ENCODE measurements around the gene SLC27A1. TPM values are rescaled to one million over a fixed set of nuclear protein-coding genes. Genes with fewer than 3 reads are reported as not detected.

Gene SLC27A1
- total and polyA plus RNA-seq, 9 of the 15 experiments (the other 6 are each of a cell fraction or from before 2014, with no cell fraction given) = 0.06 to 3.0 (median 1.1) TPM

DNA sequence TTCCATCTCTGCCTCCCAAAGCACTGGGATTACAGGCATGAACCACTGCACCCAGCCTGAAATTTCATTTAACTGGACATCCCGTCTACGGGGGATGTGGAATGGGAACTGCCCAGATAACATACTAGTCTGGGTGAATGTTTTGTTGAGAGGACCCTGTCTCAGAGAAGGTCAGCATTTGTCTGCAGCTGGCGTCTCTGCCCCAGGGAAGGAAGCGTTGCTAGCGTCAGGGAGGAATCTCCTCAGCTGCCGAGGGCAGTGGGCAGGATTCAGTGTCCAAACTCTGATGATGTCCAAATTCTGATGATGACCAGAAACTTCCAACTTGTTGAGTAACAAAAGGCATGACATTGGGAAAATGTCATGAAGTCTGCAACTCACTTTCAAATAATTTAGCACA is 12.7 kb upstream of the SLC27A1 start:
- Histone ChIP-seq H2AFZ (ENCODE audit: low read depth, low read length) (0 out of 2 replicates have a peak overlapping the region, but pooled peaks have one; percentile 28), H3K4me2 (ENCODE audit: insufficient read depth, low read length) (no peak overlapping the region), H3K9ac (ENCODE audit: insufficient read depth in 1 of 2, low read depth in 2 of 2, low read length in 2 of 2) (peak overlapping the region in 1 of 2 experiments; percentile 4; a peak in 1 of 4 replicates), H3K27ac (ENCODE audit: extremely low read depth, low read depth, low read length) (no peak overlapping the region), H3K9me3 (replicated peaks; ENCODE audit: control insufficient read depth, insufficient read depth, low read depth, low read length) (no peaks in the 10 kb centered on the region), H4K20me1 (replicated peaks; ENCODE audit: control insufficient read depth, insufficient read depth, low read length) (no peaks in the 10 kb centered on the region), H3K4me3 (no peak overlapping the region), H3K27me3 (ENCODE audit: control insufficient read depth in 2 of 2, insufficient read depth in 2 of 2, low read length in 2 of 2) (peaks cover 5 to 25% of the 10 kb centered on the region in 2 experiments; a peak in 4 of 5 replicates), H3K36me3 (ENCODE audit: control insufficient read depth, insufficient read depth, low read length) (no peaks in the 10 kb centered on the region), H3K4me1 (replicated peaks in 1 of 2; ENCODE audit: control insufficient read depth in 2 of 2, insufficient read depth in 2 of 2, low read length in 2 of 2) (peaks cover 0 to 19% of the 10 kb centered on the region in 2 experiments; a peak in 3 of 5 replicates), H3K9me1 (ENCODE audit: control insufficient read depth, insufficient read depth, low read length) (no peaks in the 10 kb centered on the region), H3K79me2 (ENCODE audit: control insufficient read depth, insufficient read depth, low read length) (no peaks in the 10 kb centered on the region)
- intact Hi-C loops (cut with micrococcal nuclease) (loop anchor here (10.0 kb wide), 1 partner anchor 217 kb away; no protein-coding TSS in a partner anchor), in situ Hi-C loops (cut with MboI) (no loop called here)
- WGBS (ENCODE audit: insufficient coverage, low coverage, missing lambda C conversion rate) = 5% methylated on average over 6 of the region's 6 CpGs
- ATAC-seq (no peak), FAIRE-seq (peak; percentile 58), DNase-seq (ENCODE audit: extremely low read depth in 1 of 4, low spot score in 3 of 4) (no peak)
- TF ChIP-seq ZNF75A (CRISPR knock-in tag; IDR thresholded peaks at IDR 0.05) (no peak), ELF2 (CRISPR knock-in tag; IDR thresholded peaks at IDR 0.05) (no peak), POLR2H (tag; IDR thresholded peaks at IDR 0.05; ENCODE audit: low read depth) (no peak), BRF1 (IDR thresholded peaks at IDR 0.05; ENCODE audit: borderline replicate concordance, extremely low read depth, insufficient read length) (no peak), CREB1 (IDR thresholded peaks at IDR 0.05) (no peak), CREB1 (CRISPR knock-in tag; IDR thresholded peaks at IDR 0.05) (no peak)
- TF ChIP-seq, protein P1, sequence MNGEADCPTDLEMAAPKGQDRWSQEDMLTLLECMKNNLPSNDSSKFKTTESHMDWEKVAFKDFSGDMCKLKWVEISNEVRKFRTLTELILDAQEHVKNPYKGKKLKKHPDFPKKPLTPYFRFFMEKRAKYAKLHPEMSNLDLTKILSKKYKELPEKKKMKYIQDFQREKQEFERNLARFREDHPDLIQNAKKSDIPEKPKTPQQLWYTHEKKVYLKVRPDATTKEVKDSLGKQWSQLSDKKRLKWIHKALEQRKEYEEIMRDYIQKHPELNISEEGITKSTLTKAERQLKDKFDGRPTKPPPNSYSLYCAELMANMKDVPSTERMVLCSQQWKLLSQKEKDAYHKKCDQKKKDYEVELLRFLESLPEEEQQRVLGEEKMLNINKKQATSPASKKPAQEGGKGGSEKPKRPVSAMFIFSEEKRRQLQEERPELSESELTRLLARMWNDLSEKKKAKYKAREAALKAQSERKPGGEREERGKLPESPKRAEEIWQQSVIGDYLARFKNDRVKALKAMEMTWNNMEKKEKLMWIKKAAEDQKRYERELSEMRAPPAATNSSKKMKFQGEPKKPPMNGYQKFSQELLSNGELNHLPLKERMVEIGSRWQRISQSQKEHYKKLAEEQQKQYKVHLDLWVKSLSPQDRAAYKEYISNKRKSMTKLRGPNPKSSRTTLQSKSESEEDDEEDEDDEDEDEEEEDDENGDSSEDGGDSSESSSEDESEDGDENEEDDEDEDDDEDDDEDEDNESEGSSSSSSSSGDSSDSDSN (IDR thresholded peaks at IDR 0.05; ENCODE audit: borderline replicate concordance in 1 of 2, low read depth in 2 of 2, low read length in 2 of 2) = no peak
- TF ChIP-seq, protein P2, sequence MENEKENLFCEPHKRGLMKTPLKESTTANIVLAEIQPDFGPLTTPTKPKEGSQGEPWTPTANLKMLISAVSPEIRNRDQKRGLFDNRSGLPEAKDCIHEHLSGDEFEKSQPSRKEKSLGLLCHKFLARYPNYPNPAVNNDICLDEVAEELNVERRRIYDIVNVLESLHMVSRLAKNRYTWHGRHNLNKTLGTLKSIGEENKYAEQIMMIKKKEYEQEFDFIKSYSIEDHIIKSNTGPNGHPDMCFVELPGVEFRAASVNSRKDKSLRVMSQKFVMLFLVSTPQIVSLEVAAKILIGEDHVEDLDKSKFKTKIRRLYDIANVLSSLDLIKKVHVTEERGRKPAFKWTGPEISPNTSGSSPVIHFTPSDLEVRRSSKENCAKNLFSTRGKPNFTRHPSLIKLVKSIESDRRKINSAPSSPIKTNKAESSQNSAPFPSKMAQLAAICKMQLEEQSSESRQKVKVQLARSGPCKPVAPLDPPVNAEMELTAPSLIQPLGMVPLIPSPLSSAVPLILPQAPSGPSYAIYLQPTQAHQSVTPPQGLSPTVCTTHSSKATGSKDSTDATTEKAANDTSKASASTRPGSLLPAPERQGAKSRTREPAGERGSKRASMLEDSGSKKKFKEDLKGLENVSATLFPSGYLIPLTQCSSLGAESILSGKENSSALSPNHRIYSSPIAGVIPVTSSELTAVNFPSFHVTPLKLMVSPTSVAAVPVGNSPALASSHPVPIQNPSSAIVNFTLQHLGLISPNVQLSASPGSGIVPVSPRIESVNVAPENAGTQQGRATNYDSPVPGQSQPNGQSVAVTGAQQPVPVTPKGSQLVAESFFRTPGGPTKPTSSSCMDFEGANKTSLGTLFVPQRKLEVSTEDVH (IDR thresholded peaks at IDR 0.05; ENCODE audit: low read depth, partially characterized antibody) = no peak
- no TSS peak for BruUV-seq (replicated peaks)
- ChIA-PET CTCF (ENCODE audit: low intra/inter-chr PET ratio) (no interaction called here), POLR2A (no interaction called here)
